ENCODE measurements around the gene SULF2. TPM values are rescaled to one million over a fixed set of nuclear protein-coding genes. Genes with fewer than 3 reads are reported as not detected.

Gene SULF2
- total and polyA plus RNA-seq, 2 donors (not counting 1 experiment from before 2014, with no cell fraction given): 1.2 to 1.7 TPM

- Mint-ChIP-seq H3K27me3 (peaks cover 19% of the 10 kb centered on the region), H3K4me3 (no peak overlapping the region), H3K4me1 (no peaks in the 10 kb centered on the region), H3K9me3 (ENCODE audit: insufficient read depth) (no peaks in the 10 kb centered on the region), H3K27ac (no peak overlapping the region)
- POLR2A ChIA-PET: no interaction called here
- no peak overlapping the region for H3K4me3 ChIP-seq (ENCODE audit: control extremely low read depth in 1 of 5, extremely low read depth in 1 of 5, insufficient read depth in 1 of 5, low read depth in 2 of 5, low read length in 4 of 5)
- intact Hi-C loops (cut with micrococcal nuclease): no loop called here
- no peak for ATAC-seq (ENCODE audit: low read depth)
- H3K9ac ChIP-seq (ENCODE audit: low read length): no peak overlapping the region
- no peaks in the 10 kb centered on the region for H3K79me2 ChIP-seq (ENCODE audit: control insufficient read depth, insufficient read depth, low read length)
- WGBS (ENCODE audit: insufficient coverage): 92% methylated on average over 11 of the region's 11 CpGs
- H4K20me1 ChIP-seq (ENCODE audit: control insufficient read depth, insufficient read depth, low read length, poor library complexity, severe bottlenecking): no peaks in the 10 kb centered on the region
- H3K4me2 ChIP-seq (replicated peaks; ENCODE audit: low read depth, low read length, poor library complexity, severe bottlenecking): no peak overlapping the region
- H3K4me1 ChIP-seq (ENCODE audit: control insufficient read depth in 2 of 2, insufficient read depth in 2 of 2, low read length in 2 of 2): no peaks in the 10 kb centered on the region
- no peaks in the 10 kb centered on the region for H3K9me3 ChIP-seq (ENCODE audit: control extremely low read depth in 1 of 3, control insufficient read depth in 2 of 3, insufficient read depth in 1 of 3, low read length in 2 of 3)
- DNase-seq: no peak
- H3K36me3 ChIP-seq (replicated peaks in 1 of 2; ENCODE audit: control extremely low read depth in 1 of 2, control insufficient read depth in 1 of 2, extremely low read depth in 1 of 2, insufficient read depth in 2 of 2, low read length in 1 of 2): no peaks in the 10 kb centered on the region
- TF ChIP-seq EZH2 (IDR thresholded peaks at IDR 0.05; ENCODE audit: borderline replicate concordance, insufficient read depth, low read depth, low read length, poor library complexity, severe bottlenecking) (no peak), CTCF (IDR thresholded peaks at IDR 0.05) (no peak)
- no peak overlapping the region for H3K27ac ChIP-seq (ENCODE audit: low read length in 2 of 2)
- no peaks in the 10 kb centered on the region for H3K27me3 ChIP-seq (replicated peaks in 1 of 4; ENCODE audit: control extremely low read depth in 1 of 4, control insufficient read depth in 3 of 4, insufficient read depth in 4 of 4, low read length in 3 of 4)
- H2AFZ ChIP-seq (ENCODE audit: insufficient read depth, low read depth, low read length, poor library complexity, severe bottlenecking): no peak overlapping the region
- CTCF ChIA-PET: no interaction called here
These were observed 15.3 kb upstream of the SULF2 start for GRCh38 chr20:47800623-47801022.

GRCh38 chr20:47799116-47799715 lies 13.9 kb upstream of the SULF2 start:
- intact Hi-C loops (cut with micrococcal nuclease): no loop called here
- no peaks in the 10 kb centered on the region for H3K27me3 ChIP-seq (replicated peaks in 1 of 4; ENCODE audit: control extremely low read depth in 1 of 4, control insufficient read depth in 3 of 4, insufficient read depth in 4 of 4, low read length in 3 of 4)
- DNase-seq (no peak), ATAC-seq (ENCODE audit: low read depth) (no peak)
- TF ChIP-seq EZH2 (IDR thresholded peaks at IDR 0.05; ENCODE audit: borderline replicate concordance, insufficient read depth, low read depth, low read length, poor library complexity, severe bottlenecking): no peak
- no peak for TF ChIP-seq CTCF (IDR thresholded peaks at IDR 0.05)
- no peak overlapping the region for H3K4me2 ChIP-seq (replicated peaks; ENCODE audit: low read depth, low read length, poor library complexity, severe bottlenecking)
- no peaks in the 10 kb centered on the region for H3K79me2 ChIP-seq (ENCODE audit: control insufficient read depth, insufficient read depth, low read length)
- H3K9me3 ChIP-seq (ENCODE audit: control extremely low read depth in 1 of 3, control insufficient read depth in 2 of 3, insufficient read depth in 1 of 3, low read length in 2 of 3): no peaks in the 10 kb centered on the region
- Mint-ChIP-seq H3K27me3 (peaks cover 6% of the 10 kb centered on the region), H3K4me3 (no peak overlapping the region), H3K9me3 (ENCODE audit: insufficient read depth) (no peaks in the 10 kb centered on the region), H3K27ac (no peak overlapping the region), H3K4me1 (no peaks in the 10 kb centered on the region)
- ChIA-PET CTCF (no interaction called here), POLR2A (no interaction called here)
- H3K27ac ChIP-seq (ENCODE audit: low read length in 2 of 2): no peak overlapping the region
- H3K4me3 ChIP-seq (ENCODE audit: control extremely low read depth in 1 of 5, extremely low read depth in 1 of 5, insufficient read depth in 1 of 5, low read depth in 2 of 5, low read length in 4 of 5): no peak overlapping the region
- H3K4me1 ChIP-seq (ENCODE audit: control insufficient read depth in 2 of 2, insufficient read depth in 2 of 2, low read length in 2 of 2): no peaks in the 10 kb centered on the region
- H3K36me3 ChIP-seq (replicated peaks in 1 of 2; ENCODE audit: control extremely low read depth in 1 of 2, control insufficient read depth in 1 of 2, extremely low read depth in 1 of 2, insufficient read depth in 2 of 2, low read length in 1 of 2): no peaks in the 10 kb centered on the region
- H3K9ac ChIP-seq (ENCODE audit: low read length): no peak overlapping the region
- H2AFZ ChIP-seq (ENCODE audit: insufficient read depth, low read depth, low read length, poor library complexity, severe bottlenecking): no peak overlapping the region
- 74% methylated on average over 2 of the region's 6 CpGs for WGBS (ENCODE audit: insufficient coverage)
- H4K20me1 ChIP-seq (ENCODE audit: control insufficient read depth, insufficient read depth, low read length, poor library complexity, severe bottlenecking): no peaks in the 10 kb centered on the region
